ENCODE data around the gene FAM171A2.
"Not testable (repeated sequence)": the region's sequence is repeated elsewhere in the genome, so short reads cannot be mapped to it uniquely, and the experiment has no call there.

The FAM171A2 gene

DNA sequence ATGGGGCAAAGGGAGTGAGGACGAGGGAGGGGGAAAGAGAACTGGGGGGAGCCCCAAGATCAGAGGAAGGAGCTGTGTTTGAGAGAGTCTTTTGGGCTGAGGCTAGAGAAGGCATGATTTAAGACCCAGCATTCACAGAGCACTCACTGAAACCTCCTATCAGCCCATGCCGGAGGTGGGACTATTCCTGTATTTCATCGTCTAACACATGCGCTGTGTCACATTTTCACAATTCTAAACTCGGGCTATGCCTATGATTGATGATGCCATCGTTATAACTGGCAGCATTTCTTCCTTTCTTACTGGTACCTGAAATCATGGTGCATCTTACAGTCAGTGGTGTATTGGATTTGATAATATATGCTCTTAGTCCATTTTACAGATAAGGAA lies 3.5 kb downstream of the FAM171A2 start:
- no peak for DNase-seq

GRCh38 chr17:44359458-44360143 lies 4.1 kb downstream of the FAM171A2 start:
- DNase-seq = no peak

- no peak for DNase-seq
Observed at GRCh38 chr17:44359006-44359405, 4.6 kb downstream of the FAM171A2 start.

DNA sequence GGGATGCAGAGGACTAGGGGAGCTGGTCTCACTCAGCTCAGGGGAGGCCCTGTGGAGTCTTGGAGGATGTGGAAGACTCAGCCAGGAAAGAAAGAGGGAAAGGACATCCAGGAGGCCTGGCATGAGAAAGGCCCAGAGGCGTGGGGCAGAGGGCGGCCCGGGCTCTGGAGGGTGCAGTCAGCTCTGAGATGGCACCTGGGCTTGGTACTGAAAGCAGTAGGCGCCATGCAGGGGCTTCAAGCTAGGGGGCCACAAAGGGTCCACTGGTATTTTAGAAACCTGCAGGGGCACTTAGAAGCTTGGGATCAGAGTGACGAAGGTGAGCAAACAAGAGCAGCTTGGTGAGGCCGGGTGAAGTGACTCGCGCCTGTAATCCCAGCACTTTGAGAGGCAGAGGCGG lies 5.6 kb downstream of the FAM171A2 start:
- no peak for DNase-seq

DNA sequence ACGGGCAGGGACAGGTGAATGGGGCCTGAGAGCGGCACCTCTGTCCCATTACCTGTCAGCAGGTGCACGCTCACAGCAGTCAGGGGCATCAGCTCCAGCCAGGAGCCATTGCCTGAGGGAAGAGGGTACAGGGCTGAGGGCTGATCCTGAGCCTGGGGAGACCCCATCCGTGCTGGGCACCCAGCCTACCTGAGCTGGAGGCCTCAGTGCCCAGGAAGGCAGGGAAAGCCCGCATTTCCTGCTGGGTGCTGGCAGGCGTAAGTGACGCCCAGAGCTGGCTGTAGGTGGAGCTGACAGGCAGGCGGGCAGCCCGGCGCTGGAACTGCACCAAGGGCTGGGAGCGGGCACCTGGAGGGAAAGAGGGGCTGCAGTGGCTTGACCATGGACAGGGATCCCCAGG lies 7.4 kb downstream of the FAM171A2 start:
- no peak for DNase-seq

DNA sequence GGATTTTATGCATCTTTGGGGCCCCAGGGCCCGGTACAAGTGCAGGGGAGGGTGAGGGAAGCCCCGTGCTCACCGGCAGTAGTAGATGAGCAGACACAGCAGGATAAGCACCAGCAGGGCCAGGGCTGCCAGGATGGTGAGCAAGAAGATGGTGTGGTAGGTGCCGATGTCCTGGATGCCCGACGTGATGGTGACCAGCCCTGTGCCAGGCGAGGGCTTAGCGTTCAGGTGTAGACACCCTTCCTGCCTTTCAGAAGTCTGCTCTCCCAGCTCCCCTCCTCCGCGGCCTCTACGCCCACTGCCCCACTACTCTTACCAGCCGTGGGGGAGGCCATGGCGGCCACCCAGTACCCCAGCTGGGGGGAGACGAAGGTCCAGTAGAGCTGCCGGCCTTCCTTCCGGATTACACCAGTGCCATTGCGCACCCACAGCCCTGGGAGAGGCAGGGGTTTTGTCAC lies 8.0 kb downstream of the FAM171A2 start:
- no peak for DNase-seq

- DNase-seq = peak; percentile 70
Observed at GRCh38 chr17:44354582-44355561, 8.8 kb downstream of the FAM171A2 start.

DNA sequence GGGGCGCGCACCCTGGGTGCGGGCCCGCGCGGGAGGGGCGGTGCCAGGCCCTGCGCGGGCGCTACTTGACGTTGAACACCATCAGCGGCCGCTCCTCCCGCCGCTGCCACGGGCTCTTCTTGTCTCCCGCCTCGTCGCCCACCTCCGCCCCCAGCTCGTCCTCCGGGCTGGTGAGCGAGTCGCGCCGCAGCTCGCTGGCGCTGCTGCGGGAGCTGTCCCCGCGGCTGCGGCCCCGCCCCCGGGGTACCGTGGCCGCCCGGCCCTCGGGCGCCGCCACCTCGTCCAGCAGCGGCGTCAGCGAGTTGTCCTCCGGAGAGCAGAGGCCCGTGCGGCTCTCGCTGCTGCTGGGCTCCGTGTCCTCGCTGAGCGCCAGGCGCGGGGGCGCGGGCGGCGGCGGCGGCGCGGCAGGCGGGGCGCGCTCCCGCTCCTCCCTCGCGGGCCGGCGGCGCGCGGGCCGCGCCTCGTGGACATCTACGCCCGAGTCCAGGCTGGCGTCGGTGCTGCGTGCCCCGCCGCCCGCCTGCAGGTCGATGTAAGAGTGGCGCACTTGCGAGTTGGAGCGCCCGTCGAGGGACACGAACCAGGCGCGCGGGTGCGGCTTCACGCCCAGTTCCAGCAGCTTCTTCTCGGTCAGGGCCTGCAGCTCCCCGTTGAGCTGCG lies 9.9 kb downstream of the FAM171A2 start:
- DNase-seq = peak; percentile 27

DNA sequence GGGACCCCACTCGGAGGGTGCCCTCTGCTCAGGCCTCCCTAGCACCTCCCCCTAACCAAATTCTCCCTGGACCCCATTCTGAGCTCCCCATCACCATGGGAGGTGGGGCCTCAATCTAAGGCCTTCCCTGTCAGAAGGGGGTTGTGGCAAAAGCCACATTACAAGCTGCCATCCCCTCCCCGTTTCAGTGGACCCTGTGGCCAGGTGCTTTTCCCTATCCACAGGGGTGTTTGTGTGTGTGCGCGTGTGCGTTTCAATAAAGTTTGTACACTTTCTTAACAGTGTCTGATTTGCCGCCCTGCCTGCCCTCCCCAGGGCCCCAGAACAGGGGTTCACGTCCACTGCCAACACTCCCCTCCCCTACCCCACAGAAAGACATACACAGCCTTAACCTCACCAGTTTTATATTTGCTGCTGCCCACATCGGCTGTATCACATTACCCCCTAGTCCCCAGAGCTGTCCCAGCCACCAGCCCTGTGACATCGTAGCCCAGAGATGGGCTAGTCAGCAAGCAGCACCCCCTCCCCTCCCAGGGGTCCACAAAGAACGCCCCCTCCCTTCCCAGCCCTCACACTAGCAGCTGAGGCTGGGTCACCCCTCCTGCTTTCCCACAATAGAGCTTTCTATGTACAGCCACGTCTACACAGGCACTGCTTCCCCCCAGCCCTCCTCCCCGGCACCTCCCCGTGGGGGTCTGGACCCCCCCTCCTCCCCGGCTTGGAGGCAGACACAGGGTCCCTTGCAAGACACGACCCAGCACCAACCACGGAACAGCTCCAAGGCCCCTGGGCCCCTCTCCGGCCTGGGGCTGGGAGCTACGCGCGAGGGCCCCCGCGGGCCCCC lies 10.6 kb downstream of the FAM171A2 start:
- DNase-seq = no peak

DNA sequence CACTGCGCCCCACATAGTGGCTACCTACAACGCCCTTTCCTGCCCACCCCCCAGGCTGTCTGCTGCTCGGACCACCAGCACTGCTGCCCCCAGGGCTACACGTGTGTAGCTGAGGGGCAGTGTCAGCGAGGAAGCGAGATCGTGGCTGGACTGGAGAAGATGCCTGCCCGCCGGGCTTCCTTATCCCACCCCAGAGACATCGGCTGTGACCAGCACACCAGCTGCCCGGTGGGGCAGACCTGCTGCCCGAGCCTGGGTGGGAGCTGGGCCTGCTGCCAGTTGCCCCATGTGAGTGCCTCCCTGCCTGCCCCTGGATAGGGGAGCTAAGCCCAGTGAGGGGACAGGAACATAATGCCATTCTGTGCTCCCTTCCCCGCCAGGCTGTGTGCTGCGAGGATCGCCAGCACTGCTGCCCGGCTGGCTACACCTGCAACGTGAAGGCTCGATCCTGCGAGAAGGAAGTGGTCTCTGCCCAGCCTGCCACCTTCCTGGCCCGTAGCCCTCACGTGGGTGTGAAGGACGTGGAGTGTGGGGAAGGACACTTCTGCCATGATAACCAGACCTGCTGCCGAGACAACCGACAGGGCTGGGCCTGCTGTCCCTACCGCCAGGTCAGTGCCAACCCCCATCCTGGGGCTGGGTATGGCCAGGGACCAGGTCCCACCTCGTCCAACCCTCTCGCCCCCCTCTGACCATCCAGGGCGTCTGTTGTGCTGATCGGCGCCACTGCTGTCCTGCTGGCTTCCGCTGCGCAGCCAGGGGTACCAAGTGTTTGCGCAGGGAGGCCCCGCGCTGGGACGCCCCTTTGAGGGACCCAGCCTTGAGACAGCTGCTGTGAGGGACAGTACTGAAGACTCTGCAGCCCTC lies 11.5 kb downstream of the FAM171A2 start:
- no peak for DNase-seq

DNA sequence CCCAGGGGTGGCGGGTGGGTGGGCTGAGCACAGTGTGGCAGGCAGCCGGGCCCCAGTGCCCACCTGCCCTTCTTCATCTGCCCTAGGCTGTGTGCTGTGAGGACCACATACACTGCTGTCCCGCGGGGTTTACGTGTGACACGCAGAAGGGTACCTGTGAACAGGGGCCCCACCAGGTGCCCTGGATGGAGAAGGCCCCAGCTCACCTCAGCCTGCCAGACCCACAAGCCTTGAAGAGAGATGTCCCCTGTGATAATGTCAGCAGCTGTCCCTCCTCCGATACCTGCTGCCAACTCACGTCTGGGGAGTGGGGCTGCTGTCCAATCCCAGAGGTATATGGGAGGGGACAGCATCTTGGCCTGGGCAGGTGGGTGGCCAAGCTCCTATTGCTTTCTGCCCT lies 12.2 kb downstream of the FAM171A2 start:
- no peak for DNase-seq

GRCh38 chr17:44350733-44351226 lies 12.9 kb downstream of the FAM171A2 start:
- DNase-seq = peak; percentile 84

- DNase-seq = no peak
Observed at GRCh38 chr17:44349553-44350070, 14.0 kb downstream of the FAM171A2 start.

DNA sequence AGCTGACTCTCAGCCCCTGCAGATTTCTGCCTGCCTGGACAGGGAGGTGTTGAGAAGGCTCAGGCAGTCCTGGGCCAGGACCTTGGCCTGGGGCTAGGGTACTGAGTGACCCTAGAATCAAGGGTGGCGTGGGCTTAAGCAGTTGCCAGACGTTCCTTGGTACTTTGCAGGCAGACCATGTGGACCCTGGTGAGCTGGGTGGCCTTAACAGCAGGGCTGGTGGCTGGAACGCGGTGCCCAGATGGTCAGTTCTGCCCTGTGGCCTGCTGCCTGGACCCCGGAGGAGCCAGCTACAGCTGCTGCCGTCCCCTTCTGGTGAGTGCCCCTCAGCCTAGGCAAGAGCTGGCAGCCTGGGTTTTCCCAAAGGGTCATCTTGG lies 14.7 kb downstream of the FAM171A2 start:
- no peak for DNase-seq

GRCh38 chr17:44348234-44348987 lies 15.2 kb downstream of the FAM171A2 start:
- DNase-seq = no peak

GRCh38 chr17:44347206-44348055 lies 16.2 kb downstream of the FAM171A2 start:
- DNase-seq = not testable (repeated sequence)

DNA sequence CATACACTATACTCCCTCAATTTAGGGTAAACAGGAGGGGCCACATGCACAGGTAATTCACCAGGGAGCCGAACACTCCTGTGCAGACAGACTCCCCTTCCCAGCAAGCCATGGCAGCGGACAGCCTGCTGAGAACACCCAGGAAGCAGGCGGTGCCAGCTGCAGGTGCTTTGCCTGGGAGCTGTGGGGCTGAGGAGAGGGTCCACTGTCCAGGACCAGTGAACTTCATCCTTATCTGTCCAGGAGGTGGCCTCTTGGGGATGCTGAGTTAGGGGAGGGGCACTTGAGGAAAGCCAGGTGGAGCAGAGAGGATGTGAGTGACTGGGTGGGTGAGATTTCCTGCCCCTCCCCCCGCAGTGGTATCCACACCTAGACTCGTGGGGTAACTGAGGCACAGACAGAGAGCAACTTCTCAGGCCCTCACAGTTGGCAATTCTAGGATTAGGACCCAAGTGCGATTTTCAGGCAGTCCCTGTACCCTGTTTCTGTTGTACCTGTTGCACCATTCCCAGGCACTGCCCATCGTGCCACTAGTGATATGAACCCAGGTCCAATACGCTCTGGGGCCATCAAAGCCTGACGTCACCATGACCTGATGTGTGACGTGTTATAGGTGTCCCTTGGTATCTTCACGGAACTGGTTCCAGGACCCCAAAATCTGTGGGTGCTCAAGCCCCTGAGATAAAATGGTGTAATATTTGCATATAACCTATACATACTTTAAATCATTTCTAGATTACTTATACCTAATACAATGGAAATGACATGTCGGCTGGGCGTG lies 17.4 kb downstream of the FAM171A2 start:
- DNase-seq = no peak

- DNase-seq = peak; percentile 54
Observed at GRCh38 chr17:44345454-44346026, 18.1 kb downstream of the FAM171A2 start.

All from activated CD4-positive, alpha-beta T cell treated with anti-CD3 and anti-CD28 coated beads for 48 hours (primary cell).